Measurements from ENCODE around the gene MPPED1.

Gene MPPED1

DNA sequence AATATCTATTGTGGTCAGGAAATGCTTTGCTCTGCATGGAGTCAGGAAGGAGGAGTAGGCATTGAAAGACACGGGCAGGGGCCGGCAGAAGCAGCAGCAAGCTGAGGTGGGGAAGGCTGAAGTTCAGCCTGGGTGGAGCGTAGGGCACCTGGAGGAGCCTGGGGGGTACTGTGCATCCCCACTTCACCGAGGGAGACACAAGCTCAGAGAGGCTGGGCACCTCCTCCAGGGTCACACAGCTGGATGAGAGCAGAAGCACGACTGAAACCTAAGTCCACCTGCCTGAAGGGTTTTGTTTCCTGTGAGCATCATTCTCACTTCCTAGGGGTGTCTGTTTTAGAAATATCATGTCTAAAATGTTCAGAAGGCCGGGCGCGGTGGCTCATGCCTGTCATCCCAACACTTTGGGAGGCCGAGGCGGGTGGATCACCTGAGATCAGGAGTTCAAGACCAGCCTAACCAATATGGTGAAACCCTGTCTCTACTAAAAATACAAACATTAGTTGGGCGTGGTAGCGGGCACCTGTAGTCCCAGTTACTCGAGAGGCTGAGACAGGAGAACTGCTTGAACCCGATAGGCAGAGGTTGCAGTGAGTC is 138.3 kb downstream of the MPPED1 start:
- H3K27ac ChIP-seq, result no peak overlapping the region
- no peak overlapping the region for H3K4me3 ChIP-seq
- peak; percentile 45 for DNase-seq (ENCODE audit: low spot score)
- TF ChIP-seq CTCF (IDR thresholded peaks at IDR 0.05), result no peak

DNA sequence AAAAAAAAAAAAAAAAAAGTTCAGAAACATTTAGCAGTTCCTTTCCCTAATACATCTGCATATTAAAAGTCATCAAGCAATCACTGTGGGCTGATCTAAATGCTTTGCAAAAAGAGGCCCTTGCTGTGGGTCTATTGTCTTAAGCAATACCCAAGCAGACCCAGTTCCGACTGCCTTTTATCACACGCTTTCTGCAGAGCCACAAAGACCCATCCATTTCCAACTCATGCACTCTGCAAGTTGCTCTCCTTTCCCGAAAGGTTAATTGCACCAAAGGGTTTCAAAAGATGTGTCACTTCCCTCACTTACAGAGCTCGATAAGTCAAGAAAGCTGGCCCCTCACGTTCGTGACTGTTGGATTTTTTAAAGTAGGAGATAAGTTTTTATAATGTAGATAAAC is 138.9 kb downstream of the MPPED1 start:
- DNase-seq (ENCODE audit: low spot score), result no peak
- H3K27ac ChIP-seq, result no peak overlapping the region
- H3K4me3 ChIP-seq, result no peak overlapping the region
- no peak for TF ChIP-seq CTCF (IDR thresholded peaks at IDR 0.05)

DNA sequence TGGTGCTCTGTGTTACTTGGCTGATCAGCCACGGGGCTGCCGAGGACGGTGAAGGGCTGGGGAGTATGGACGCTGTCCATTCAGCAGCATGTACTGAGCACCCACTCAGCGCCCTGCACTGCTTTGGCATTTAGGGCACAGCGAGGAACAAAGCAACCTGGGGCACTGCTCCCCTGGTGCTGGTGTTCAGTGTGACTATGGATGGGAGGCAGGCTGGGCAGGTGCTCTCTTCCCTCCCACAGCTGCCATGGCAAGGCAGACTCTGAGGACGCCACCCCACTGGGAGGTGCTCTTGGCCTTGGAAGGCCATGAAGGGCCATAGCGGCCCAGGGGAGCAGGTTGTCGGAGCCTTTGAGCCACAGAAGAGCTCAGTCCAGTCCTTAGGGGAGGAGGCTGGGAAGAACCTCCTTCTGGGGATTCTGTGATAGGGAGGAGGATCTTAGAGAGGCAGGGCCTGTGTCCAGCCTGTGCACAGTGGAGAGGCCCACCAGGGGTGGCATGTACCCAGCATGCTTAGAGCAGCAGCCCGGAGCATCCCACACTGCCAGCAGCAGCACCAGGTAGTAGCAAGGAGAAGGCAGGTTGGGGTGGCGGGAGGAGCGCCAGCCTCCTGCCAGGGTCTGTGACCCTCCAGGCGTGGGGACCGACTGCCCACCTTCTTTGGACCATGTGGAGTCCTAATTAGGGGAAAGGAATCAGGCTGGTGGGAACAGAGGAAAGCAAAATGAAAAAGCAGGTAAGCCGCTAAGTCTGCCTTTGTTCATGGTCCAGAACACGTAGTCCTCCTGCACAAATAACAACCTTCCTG is 141.8 kb downstream of the MPPED1 start:
- peak; percentile 31 for DNase-seq (ENCODE audit: low spot score)

GRCh38 chr22:43554259-43554636 is 142.4 kb downstream of the MPPED1 start:
- no peak overlapping the region for H3K27ac ChIP-seq
- DNase-seq (ENCODE audit: low spot score), result no peak

More for the DNA sequence above, 141.8 kb downstream of the MPPED1 start:
- no peak for TF ChIP-seq CTCF (IDR thresholded peaks at IDR 0.05)
- Histone ChIP-seq H3K4me3 (no peak overlapping the region), H3K27ac (no peak overlapping the region)

GRCh38 chr22:43554694-43555365 is 143.0 kb downstream of the MPPED1 start:
- Histone ChIP-seq H3K4me3 (no peak overlapping the region), H3K27ac (no peak overlapping the region)
- no peak for TF ChIP-seq CTCF (IDR thresholded peaks at IDR 0.05)
- peak; percentile 49 for DNase-seq (ENCODE audit: low spot score)

More at GRCh38 chr22:43554259-43554636, 142.4 kb downstream of the MPPED1 start:
- H3K4me3 ChIP-seq, result no peak overlapping the region
- no peak for TF ChIP-seq CTCF (IDR thresholded peaks at IDR 0.05)

DNA sequence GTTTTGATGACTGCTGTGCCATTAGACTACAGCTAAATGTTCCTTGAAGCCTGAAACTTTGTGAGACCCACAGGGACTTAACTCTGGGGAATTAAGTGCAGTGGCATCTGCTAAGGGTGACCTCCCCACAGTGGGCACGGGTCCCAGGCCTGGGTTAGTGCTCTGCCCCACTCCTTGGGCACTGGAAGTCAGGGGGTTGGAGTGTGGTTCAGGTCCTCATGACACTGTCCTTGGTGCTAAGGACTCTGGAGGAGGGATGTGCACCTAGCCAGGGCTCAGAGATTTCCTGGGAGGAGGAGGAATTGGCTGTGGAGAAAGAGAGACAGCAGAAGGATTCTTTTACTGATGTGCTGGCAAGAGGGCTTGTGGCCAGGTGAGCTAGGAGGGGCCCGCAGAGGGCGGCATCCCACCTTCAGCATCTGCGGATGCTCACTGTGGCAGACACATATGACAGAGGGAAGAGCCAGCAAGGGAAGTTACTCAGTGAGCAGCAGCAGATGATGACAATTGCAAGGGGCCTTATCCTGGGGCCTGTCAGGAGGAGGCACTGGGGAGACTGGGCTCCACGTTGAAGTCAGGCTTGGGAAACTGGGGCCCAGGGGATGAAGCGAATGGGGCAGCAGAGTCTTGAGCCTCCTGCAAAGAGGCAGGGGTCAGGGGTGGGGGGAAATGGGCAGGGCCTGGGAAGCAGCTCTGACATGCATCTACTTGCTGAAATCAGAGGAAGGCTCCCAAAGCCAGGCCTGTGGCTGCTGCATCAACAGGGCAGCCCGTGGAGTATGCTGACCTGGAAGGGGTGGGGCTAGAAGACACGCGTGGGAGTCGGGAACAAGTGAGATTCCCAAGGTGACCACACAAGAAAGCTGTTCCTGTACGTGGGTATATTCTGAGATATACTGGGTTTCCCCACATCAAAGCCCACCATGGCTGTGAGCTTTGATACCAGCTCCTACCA is 144.0 kb downstream of the MPPED1 start:
- no peak for TF ChIP-seq CTCF (IDR thresholded peaks at IDR 0.05)
- no peak overlapping the region for H3K4me3 ChIP-seq
- DNase-seq (ENCODE audit: low spot score), result peak; percentile 47

More for the DNA sequence above, 144.0 kb downstream of the MPPED1 start:
- H3K27ac ChIP-seq, result no peak overlapping the region

All from coronary artery (tissue), 2 donors.